GM12878 (cell line): ENCODE data around the gene TSBP1.
"Not testable (repeated sequence)": the region's sequence is repeated elsewhere in the genome, so short reads cannot be mapped to it uniquely, and the experiment has no call there.

Experiments
- POLR2A ChIP-seq: IDR thresholded peaks from 2 replicates; pipeline ENCODE4 v1.6.1; 2011; ENCODE audit warnings: low read depth, mild to moderate bottlenecking, low read length
- RAD21 ChIP-seq: IDR thresholded peaks from 2 replicates; pipeline ENCODE4 v1.6.1; 2011; ENCODE audit warnings: mild to moderate bottlenecking, low read depth, low read length, moderate library complexity; ENCODE audit not compliant: insufficient read depth
- TF ChIP-seq, protein P1 (sequence below), 3 experiments: IDR thresholded peaks in 2 of 3; conservative IDR thresholded peaks in 1 of 3; 2 replicates each; pipeline ENCODE4 v1.5.1; 2011; ENCODE audit warnings: low read depth in 3 of 3, low read length in 3 of 3, mild to moderate bottlenecking in 3 of 3, control low read depth in 2 of 3, moderate library complexity in 2 of 3, inconsistent platforms in 1 of 3, mixed read lengths in 1 of 3; ENCODE audit not compliant: control insufficient read depth in 2 of 3, insufficient read depth in 1 of 3; ENCODE audit errors: extremely low read depth in 1 of 3

DNA sequence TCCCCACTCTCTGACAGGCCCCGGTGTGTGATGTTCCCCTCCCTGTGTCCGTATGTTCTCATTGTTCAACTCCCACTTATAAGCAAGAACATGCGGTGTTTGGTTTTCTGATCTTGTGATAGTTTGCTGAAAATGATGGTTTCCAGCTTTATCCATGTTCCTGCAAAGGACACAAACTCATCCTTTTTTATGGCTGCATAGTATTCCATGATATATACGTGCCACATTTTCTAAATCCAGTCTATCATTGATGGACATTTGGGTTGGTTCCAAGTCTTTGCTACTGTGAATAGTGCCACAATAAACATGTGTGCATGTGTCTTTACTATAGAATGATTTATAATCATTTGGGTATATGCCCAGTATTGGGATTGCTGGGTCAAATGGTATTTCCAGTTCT, 114.4 kb downstream of the TSBP1 start:
- TF ChIP-seq, protein P1, sequence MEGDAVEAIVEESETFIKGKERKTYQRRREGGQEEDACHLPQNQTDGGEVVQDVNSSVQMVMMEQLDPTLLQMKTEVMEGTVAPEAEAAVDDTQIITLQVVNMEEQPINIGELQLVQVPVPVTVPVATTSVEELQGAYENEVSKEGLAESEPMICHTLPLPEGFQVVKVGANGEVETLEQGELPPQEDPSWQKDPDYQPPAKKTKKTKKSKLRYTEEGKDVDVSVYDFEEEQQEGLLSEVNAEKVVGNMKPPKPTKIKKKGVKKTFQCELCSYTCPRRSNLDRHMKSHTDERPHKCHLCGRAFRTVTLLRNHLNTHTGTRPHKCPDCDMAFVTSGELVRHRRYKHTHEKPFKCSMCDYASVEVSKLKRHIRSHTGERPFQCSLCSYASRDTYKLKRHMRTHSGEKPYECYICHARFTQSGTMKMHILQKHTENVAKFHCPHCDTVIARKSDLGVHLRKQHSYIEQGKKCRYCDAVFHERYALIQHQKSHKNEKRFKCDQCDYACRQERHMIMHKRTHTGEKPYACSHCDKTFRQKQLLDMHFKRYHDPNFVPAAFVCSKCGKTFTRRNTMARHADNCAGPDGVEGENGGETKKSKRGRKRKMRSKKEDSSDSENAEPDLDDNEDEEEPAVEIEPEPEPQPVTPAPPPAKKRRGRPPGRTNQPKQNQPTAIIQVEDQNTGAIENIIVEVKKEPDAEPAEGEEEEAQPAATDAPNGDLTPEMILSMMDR (IDR thresholded peaks at IDR 0.05 in 2 of 3, conservative IDR thresholded peaks at IDR 0.05 in 1 of 3; ENCODE audit: control insufficient read depth in 2 of 3, extremely low read depth in 1 of 3, insufficient read depth in 1 of 3, low read depth in 3 of 3, low read length in 3 of 3): not testable (repeated sequence)
- not testable (repeated sequence) for TF ChIP-seq POLR2A, RAD21
